Thoracic aorta (tissue), 2 donors: Measurements from ENCODE around the gene DNAJC21. TPM values are rescaled to one million over a fixed set of nuclear protein-coding genes. Genes with fewer than 3 reads are reported as not detected.

ENCODE experiments used
- ATAC-seq: fragments of 150-250 bp; one replicate; pipeline ENCODE4 v1.8.0; 2017; ENCODE audit warnings: low read depth; ENCODE audit not compliant: insufficient number of reproducible peaks, low FRiP score
- DNase-seq: peaks from one replicate; pipeline ENCODE4 v3.0.0-alpha.2; 2020; ENCODE audit warnings: low spot score
- H3K27ac ChIP-seq, 2 donors: fragments of 200-600 bp; sonication (generic); 1 replicate in 1 of 2; 2 replicates in 1 of 2; pipeline ENCODE4 v1.5.1; 2016; ENCODE audit warnings: mild to moderate bottlenecking in 2 of 2, moderate library complexity in 2 of 2
- H3K27me3 ChIP-seq: fragments of 200-600 bp; sonication (generic); replicated peaks from 2 replicates; pipeline ENCODE4 v1.6.0; 2016; ENCODE audit warnings: mild to moderate bottlenecking; ENCODE audit not compliant: insufficient read depth
- H3K36me3 ChIP-seq: fragments of 200-600 bp; sonication (generic); one replicate; pipeline ENCODE4 v1.5.1; 2016
- H3K4me1 ChIP-seq, 2 donors: fragments of 200-600 bp; sonication (generic); 1 replicate in 1 of 2; 2 replicates in 1 of 2; pipeline versions ENCODE4 v1.5.1 to v1.6.0; 2016; ENCODE audit warnings: low read depth in 2 of 2, mild to moderate bottlenecking in 1 of 2; ENCODE audit not compliant: control insufficient read depth in 1 of 2
- H3K4me3 ChIP-seq: fragments of 200-600 bp; sonication (generic); 2 replicates; pipeline ENCODE4 v1.5.1; 2016; ENCODE audit warnings: mild to moderate bottlenecking
- H3K9me3 ChIP-seq: fragments of 200-600 bp; sonication (generic); 2 replicates; pipeline ENCODE4 v1.5.1; 2016
- total RNA-seq, 2 donors: library from RNA; depleted of rRNA; stranded (reverse); fragments of >200 nt; gene quantifications; one replicate each; pipeline versions ENCODE4 v1.1.0 to v1.2.3, GENCODE V29; 2016
- TF ChIP-seq, protein P1 (sequence below): fragments of 200-600 bp; sonication (generic); IDR thresholded peaks from one replicate; pipeline ENCODE4 v1.5.1; 2019; ENCODE audit warnings: antibody characterized with exemption

The DNAJC21 gene
- total RNA-seq, 2 donors from 2014 or later = 24.1 to 44.2 TPM

- ATAC-seq (no peak), DNase-seq (no peak)
- Histone ChIP-seq H3K4me1 (peaks cover 18 to 25% of the 10 kb centered on the region in 2 donors), H3K36me3 (peaks cover 11% of the 10 kb centered on the region), H3K4me3 (no peak overlapping the region), H3K27me3 (no peaks in the 10 kb centered on the region), H3K27ac (no peak overlapping the region), H3K9me3 (no peaks in the 10 kb centered on the region)
- TF ChIP-seq, protein P1, sequence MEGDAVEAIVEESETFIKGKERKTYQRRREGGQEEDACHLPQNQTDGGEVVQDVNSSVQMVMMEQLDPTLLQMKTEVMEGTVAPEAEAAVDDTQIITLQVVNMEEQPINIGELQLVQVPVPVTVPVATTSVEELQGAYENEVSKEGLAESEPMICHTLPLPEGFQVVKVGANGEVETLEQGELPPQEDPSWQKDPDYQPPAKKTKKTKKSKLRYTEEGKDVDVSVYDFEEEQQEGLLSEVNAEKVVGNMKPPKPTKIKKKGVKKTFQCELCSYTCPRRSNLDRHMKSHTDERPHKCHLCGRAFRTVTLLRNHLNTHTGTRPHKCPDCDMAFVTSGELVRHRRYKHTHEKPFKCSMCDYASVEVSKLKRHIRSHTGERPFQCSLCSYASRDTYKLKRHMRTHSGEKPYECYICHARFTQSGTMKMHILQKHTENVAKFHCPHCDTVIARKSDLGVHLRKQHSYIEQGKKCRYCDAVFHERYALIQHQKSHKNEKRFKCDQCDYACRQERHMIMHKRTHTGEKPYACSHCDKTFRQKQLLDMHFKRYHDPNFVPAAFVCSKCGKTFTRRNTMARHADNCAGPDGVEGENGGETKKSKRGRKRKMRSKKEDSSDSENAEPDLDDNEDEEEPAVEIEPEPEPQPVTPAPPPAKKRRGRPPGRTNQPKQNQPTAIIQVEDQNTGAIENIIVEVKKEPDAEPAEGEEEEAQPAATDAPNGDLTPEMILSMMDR = no peak
These were observed 1.6 kb upstream of the DNAJC21 start for GRCh38 chr5:34927785-34928184.

- no peaks in the 10 kb centered on the region for H3K9me3 ChIP-seq
- no peak overlapping the region for H3K27ac ChIP-seq
- ATAC-seq = no peak
- H3K4me1 ChIP-seq = peaks cover 18 to 25% of the 10 kb centered on the region in 2 donors
- no peaks in the 10 kb centered on the region for H3K27me3 ChIP-seq
- DNase-seq = no peak
- H3K4me3 ChIP-seq = no peak overlapping the region
- H3K36me3 ChIP-seq = peaks cover 11% of the 10 kb centered on the region
- TF ChIP-seq, protein P1 = no peak
These were observed 1.1 kb upstream of the DNAJC21 start for GRCh38 chr5:34928267-34928666.

- TF ChIP-seq, protein P1 = no peak
- Histone ChIP-seq H3K27me3 (no peaks in the 10 kb centered on the region), H3K36me3 (peaks cover 11% of the 10 kb centered on the region), H3K9me3 (no peaks in the 10 kb centered on the region), H3K27ac (peak overlapping the region; percentile 88 to 92), H3K4me1 (peaks cover 12 to 25% of the 10 kb centered on the region in 2 donors), H3K4me3 (peak overlapping the region; percentile 81)
- DNase-seq (peak; percentile 69), ATAC-seq (peak; percentile 76)
These were observed 532 bp downstream of the DNAJC21 start for GRCh38 chr5:34929720-34930461.

DNA sequence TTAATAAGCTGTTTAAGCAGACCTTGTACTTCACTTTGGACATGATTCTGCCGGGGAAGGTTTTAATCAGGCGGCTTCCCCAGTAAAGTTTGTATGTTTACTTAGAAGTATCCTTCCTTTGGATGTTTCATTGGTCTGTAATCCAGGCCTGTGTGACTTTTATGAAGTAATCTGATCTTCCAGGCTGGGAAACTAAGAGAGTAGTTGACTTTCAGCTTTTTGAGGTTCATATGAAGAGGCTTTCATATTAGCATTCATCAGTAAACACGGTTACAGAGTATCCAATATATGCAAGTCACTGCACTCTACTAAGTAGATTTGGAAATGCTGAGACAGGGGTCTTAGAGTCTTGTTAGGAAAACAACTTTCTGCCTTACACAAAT, 1.1 kb downstream of the DNAJC21 start:
- no peaks in the 10 kb centered on the region for H3K9me3 ChIP-seq
- peak overlapping the region; percentile 81 for H3K4me3 ChIP-seq
- no peak for ATAC-seq
- no peak for DNase-seq
- TF ChIP-seq, protein P1 = no peak
- H3K27ac ChIP-seq = peak overlapping the region; percentile 88 to 92
- peaks cover 12 to 25% of the 10 kb centered on the region in 2 donors for H3K4me1 ChIP-seq
- H3K27me3 ChIP-seq = no peaks in the 10 kb centered on the region
- H3K36me3 ChIP-seq = peaks cover 7% of the 10 kb centered on the region

DNA sequence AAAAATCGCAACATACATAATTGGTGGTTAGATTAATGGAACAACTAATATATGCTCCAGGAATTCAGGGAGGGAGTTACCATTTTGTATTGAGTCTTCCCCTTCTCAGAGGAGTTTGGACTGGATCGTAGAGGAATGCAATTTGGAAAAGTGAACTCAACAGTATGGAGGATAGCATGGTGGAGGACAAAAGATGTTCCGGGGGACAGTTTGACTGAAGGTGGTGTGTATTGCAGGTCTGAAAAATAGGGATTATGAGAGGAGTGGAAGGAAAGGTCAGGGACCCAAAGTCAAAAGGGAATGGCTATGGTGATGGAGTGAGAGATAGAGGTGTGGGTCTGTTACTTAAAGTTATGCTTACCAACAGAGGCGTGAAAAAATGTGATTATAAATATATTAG, 1.5 kb downstream of the DNAJC21 start:
- Histone ChIP-seq H3K27ac (peak overlapping the region in 1 of 2 donors; percentile 88), H3K27me3 (no peaks in the 10 kb centered on the region), H3K4me1 (peaks cover 12 to 25% of the 10 kb centered on the region in 2 donors), H3K36me3 (peaks cover 7% of the 10 kb centered on the region), H3K9me3 (no peaks in the 10 kb centered on the region), H3K4me3 (peak overlapping the region; percentile 81)
- ATAC-seq = no peak
- no peak for DNase-seq
- TF ChIP-seq, protein P1 = no peak
